ENCODE data around the gene SPR. TPM values are rescaled to one million over a fixed set of nuclear protein-coding genes. Genes with fewer than 3 reads are reported as not detected.

Gene SPR
- total and polyA plus RNA-seq, 7 experiments from 2014 or later, result 0.24 to 2.3 (median 1.0) TPM; not detected in 2

- ChIA-PET POLR2A (no interaction called here), CTCF (interaction anchor here (0.5 kb wide), 1 partner anchor 51 kb away, joined by 3 read pairs; no protein-coding TSS in a partner anchor)
- Histone ChIP-seq H3K27me3 (ENCODE audit: control insufficient read depth in 2 of 2, insufficient read depth in 2 of 2, low read length in 2 of 2) (peaks cover 17 to 50% of the 10 kb centered on the region in 2 donors), H3K27ac (ENCODE audit: low read depth, low read length) (no peak overlapping the region), H3K4me3 (ENCODE audit: low read length) (peak overlapping the region; percentile 47), H3K9me3 (ENCODE audit: control insufficient read depth in 2 of 3, low read length in 3 of 3) (no peaks in the 10 kb centered on the region), H3K36me3 (ENCODE audit: control insufficient read depth in 2 of 3, insufficient read depth in 3 of 3, low read length in 3 of 3) (no peaks in the 10 kb centered on the region), H3K4me1 (ENCODE audit: control insufficient read depth in 2 of 2, insufficient read depth in 2 of 2, low read length in 2 of 2) (peaks cover 13 to 31% of the 10 kb centered on the region in 2 donors)
- intact Hi-C loops (cut with micrococcal nuclease), result loop anchor here (1.0 to 5.0 kb wide), 3 partner anchors 54 to 769 kb away; partner anchors contain the start of genes CYP26B1 (in 1 of the 2) and SFXN5 (in 1 of the 2)
- Mint-ChIP-seq H3K27me3 (peaks cover 56 to 83% (median 59%) of the 10 kb centered on the region in 5 donors), H3K36me3 (no peaks in the 10 kb centered on the region), H3K4me1 (peaks cover 8 to 32% (median 28%) of the 10 kb centered on the region in 7 donors), H3K27ac (peak overlapping the region in 3 of 9 donors; percentile 5 to 45 (median 38)), H3K4me3 (peak overlapping the region; percentile 69 to 89 (median 82)), H3K9me3 (peaks cover 0 to 5% (median 0%) of the 10 kb centered on the region in 11 donors)
- no peak for ATAC-seq
- DNase-seq, result peak in 1 of 9 donors; percentile 27
These were observed 29.5 kb downstream of the SPR start for GRCh38 chr2:72916743-72917137.

- peak in 7 of 9 donors; percentile 28 to 49 (median 40) for DNase-seq
- H3K36me3 ChIP-seq (ENCODE audit: control insufficient read depth in 2 of 3, insufficient read depth in 3 of 3, low read length in 3 of 3), result no peaks in the 10 kb centered on the region
- Mint-ChIP-seq H3K9me3 (peaks cover 0 to 5% (median 0%) of the 10 kb centered on the region in 11 donors), H3K27me3 (peaks cover 56 to 83% (median 59%) of the 10 kb centered on the region in 5 donors), H3K36me3 (no peaks in the 10 kb centered on the region), H3K27ac (peak within 1 kb of the TSS in 3 of 9 donors; percentile 5 to 45 (median 38)), H3K4me1 (peaks cover 8 to 32% (median 28%) of the 10 kb centered on the region in 7 donors), H3K4me3 (peak within 1 kb of the TSS; percentile 69 to 89 (median 82))
- peak within 1 kb of the TSS; percentile 47 for H3K4me3 ChIP-seq (ENCODE audit: low read length)
- ATAC-seq, result peak; percentile 55
- no peak within 1 kb of the TSS for H3K27ac ChIP-seq (ENCODE audit: low read depth, low read length)
- ChIA-PET POLR2A (no interaction called here), CTCF (interaction anchor here (0.5 kb wide), 1 partner anchor 51 kb away, joined by 3 read pairs; no protein-coding TSS in a partner anchor)
- peaks cover 14 to 54% of the 10 kb centered on the region in 2 donors for H3K27me3 ChIP-seq (ENCODE audit: control insufficient read depth in 2 of 2, insufficient read depth in 2 of 2, low read length in 2 of 2)
- no peaks in the 10 kb centered on the region for H3K9me3 ChIP-seq (ENCODE audit: control insufficient read depth in 2 of 3, low read length in 3 of 3)
- intact Hi-C loops (cut with micrococcal nuclease), result loop anchor here in 1 of 2 donors (5.0 kb wide), 2 partner anchors 55 to 770 kb away; partner anchors contain the start of gene CYP26B1
- H3K4me1 ChIP-seq (ENCODE audit: control insufficient read depth in 2 of 2, insufficient read depth in 2 of 2, low read length in 2 of 2), result peaks cover 13 to 31% of the 10 kb centered on the region in 2 donors
These were observed 30.1 kb downstream of the SPR start, which contains the start of gene EMX1 for GRCh38 chr2:72917138-72917876. EMX1 (plus strand) TSS chr2:72917519; CDS start chr2:72917853, 334 bp downstream.

GRCh38 chr2:72917877-72918553 is 30.8 kb downstream of the SPR start:
- no peak for ATAC-seq

GRCh38 chr2:72919414-72920317 is 32.5 kb downstream of the SPR start:
- DNase-seq (no peak), ATAC-seq (no peak)
- peaks cover 6 to 31% (median 25%) of the 10 kb centered on the region in 7 donors for H3K4me1 Mint-ChIP-seq
- POLR2A ChIA-PET, result no interaction called here
- Histone ChIP-seq H3K27me3 (ENCODE audit: control insufficient read depth in 2 of 2, insufficient read depth in 2 of 2, low read length in 2 of 2) (peaks cover 17 to 50% of the 10 kb centered on the region in 2 donors), H3K4me1 (ENCODE audit: control insufficient read depth in 2 of 2, insufficient read depth in 2 of 2, low read length in 2 of 2) (peaks cover 13 to 29% of the 10 kb centered on the region in 2 donors), H3K36me3 (ENCODE audit: control insufficient read depth in 2 of 3, insufficient read depth in 3 of 3, low read length in 3 of 3) (no peaks in the 10 kb centered on the region), H3K9me3 (ENCODE audit: control insufficient read depth in 2 of 3, low read length in 3 of 3) (no peaks in the 10 kb centered on the region), H3K4me3 (ENCODE audit: low read length) (no peak overlapping the region), H3K27ac (ENCODE audit: low read depth, low read length) (no peak overlapping the region)
- H3K9me3 Mint-ChIP-seq, result peaks cover 0 to 3% (median 0%) of the 10 kb centered on the region in 11 donors
- H3K36me3 Mint-ChIP-seq, result no peaks in the 10 kb centered on the region
- peak overlapping the region in 1 of 9 donors; percentile 49 for H3K27ac Mint-ChIP-seq
- H3K4me3 Mint-ChIP-seq, result peak overlapping the region in 9 of 10 donors; percentile 20 to 80 (median 67)
- CTCF ChIA-PET, result no interaction called here
- H3K27me3 Mint-ChIP-seq, result peaks cover 47 to 80% (median 55%) of the 10 kb centered on the region in 5 donors
- intact Hi-C loops (cut with micrococcal nuclease), result loop anchor here in 1 of 2 donors (5.0 kb wide), 2 partner anchors 57 to 772 kb away; partner anchors contain the start of gene CYP26B1

More at GRCh38 chr2:72917877-72918553, 30.8 kb downstream of the SPR start:
- Histone ChIP-seq H3K27ac (ENCODE audit: low read depth, low read length) (no peak overlapping the region), H3K9me3 (ENCODE audit: control insufficient read depth in 2 of 3, low read length in 3 of 3) (no peaks in the 10 kb centered on the region), H3K4me3 (ENCODE audit: low read length) (no peak overlapping the region), H3K27me3 (ENCODE audit: control insufficient read depth in 2 of 2, insufficient read depth in 2 of 2, low read length in 2 of 2) (peaks cover 17 to 54% of the 10 kb centered on the region in 2 donors), H3K36me3 (ENCODE audit: control insufficient read depth in 2 of 3, insufficient read depth in 3 of 3, low read length in 3 of 3) (no peaks in the 10 kb centered on the region), H3K4me1 (ENCODE audit: control insufficient read depth in 2 of 2, insufficient read depth in 2 of 2, low read length in 2 of 2) (peaks cover 13 to 31% of the 10 kb centered on the region in 2 donors)
- H3K27ac Mint-ChIP-seq, result no peak overlapping the region
- H3K4me1 Mint-ChIP-seq, result peaks cover 8 to 32% (median 28%) of the 10 kb centered on the region in 7 donors
- peaks cover 59 to 85% (median 61%) of the 10 kb centered on the region in 5 donors for H3K27me3 Mint-ChIP-seq
- H3K9me3 Mint-ChIP-seq, result peaks cover 0 to 5% (median 0%) of the 10 kb centered on the region in 11 donors
- no peaks in the 10 kb centered on the region for H3K36me3 Mint-ChIP-seq
- peak in 3 of 9 donors; percentile 4 to 39 (median 20) for DNase-seq
- H3K4me3 Mint-ChIP-seq, result peak overlapping the region in 7 of 10 donors; percentile 48 to 80 (median 71)
- POLR2A ChIA-PET, result no interaction called here
- intact Hi-C loops (cut with micrococcal nuclease), result loop anchor here in 1 of 2 donors (1.0 to 5.0 kb wide), 3 partner anchors 8 to 771 kb away; partner anchors contain the start of gene CYP26B1
- CTCF ChIA-PET, result no interaction called here

GRCh38 chr2:72920318-72921087 is 33.3 kb downstream of the SPR start:
- H3K4me3 Mint-ChIP-seq, result peak overlapping the region in 9 of 10 donors; percentile 35 to 71 (median 53)
- H3K27me3 Mint-ChIP-seq, result peaks cover 39 to 80% (median 47%) of the 10 kb centered on the region in 5 donors
- ATAC-seq (no peak), DNase-seq (peak in 2 of 9 donors; percentile 19 to 33)
- peaks cover 0 to 22% (median 18%) of the 10 kb centered on the region in 7 donors for H3K4me1 Mint-ChIP-seq
- Histone ChIP-seq H3K4me3 (ENCODE audit: low read length) (no peak overlapping the region), H3K4me1 (ENCODE audit: control insufficient read depth in 2 of 2, insufficient read depth in 2 of 2, low read length in 2 of 2) (peaks cover 13 to 20% of the 10 kb centered on the region in 2 donors), H3K27me3 (ENCODE audit: control insufficient read depth in 2 of 2, insufficient read depth in 2 of 2, low read length in 2 of 2) (peaks cover 17 to 46% of the 10 kb centered on the region in 2 donors), H3K9me3 (ENCODE audit: control insufficient read depth in 2 of 3, low read length in 3 of 3) (no peaks in the 10 kb centered on the region), H3K27ac (ENCODE audit: low read depth, low read length) (no peak overlapping the region), H3K36me3 (ENCODE audit: control insufficient read depth in 2 of 3, insufficient read depth in 3 of 3, low read length in 3 of 3) (no peaks in the 10 kb centered on the region)
- ChIA-PET CTCF (no interaction called here), POLR2A (no interaction called here)
- peaks cover 0 to 3% (median 0%) of the 10 kb centered on the region in 11 donors for H3K9me3 Mint-ChIP-seq
- no peaks in the 10 kb centered on the region for H3K36me3 Mint-ChIP-seq
- intact Hi-C loops (cut with micrococcal nuclease), result no loop called here
- no peak overlapping the region for H3K27ac Mint-ChIP-seq
